Pancreas (tissue), 10 donors: ENCODE results near the gene ZNF638. TPM values are rescaled to one million over a fixed set of nuclear protein-coding genes. Genes with fewer than 3 reads are reported as not detected.

Experiments used
- ATAC-seq, 4 donors: fragments of 200-7000 bp; cut with Tn5 transposase; one replicate each; pipeline versions ENCODE4 v1.8.0 to v1.9.1; 2020; ENCODE audit warnings: mild to moderate bottlenecking in 4 of 4, moderate library complexity in 4 of 4
- DNase-seq, 6 donors: peaks; one replicate each; pipeline ENCODE4 v3.0.0-alpha.2; 2020
- FAIRE-seq: peaks from 2 replicates; lab custom pipeline; 2012; peaks lifted over from hg19 to GRCh38; lab: Jason Lieb, UNC
- H3K27ac ChIP-seq, 4 donors: fragments of 200-600 bp; sonication (generic); 1 replicate in 3 of 4; 2 replicates in 1 of 4; pipeline versions ENCODE4 v1.5.0 to v1.8.0; 2020
- H3K27me3 ChIP-seq, 4 donors: fragments of 200-600 bp; one replicate each; pipeline ENCODE4 v1.8.0; 2021
- H3K36me3 ChIP-seq, 3 donors: fragments of 200-600 bp; sonication (generic) in 1 of 3; one replicate each; pipeline versions ENCODE4 v1.5.0 to v1.8.0; 2020 to 2021
- H3K4me1 ChIP-seq, 3 donors: fragments of 200-600 bp; one replicate each; pipeline ENCODE4 v1.8.0; 2021
- H3K4me3 ChIP-seq, 4 donors: fragments of 200-600 bp; sonication (generic) in 2 of 4; one replicate each; pipeline versions ENCODE4 v1.5.0 to v1.8.0; 2020 to 2021
- H3K9me3 ChIP-seq, 4 donors: fragments of 200-600 bp; one replicate each; pipeline ENCODE4 v1.8.0; 2021
- WGBS, 2 donors: extraction: QIAGEN DNeasy Blood & Tissue Kit; methylation state at CpG; one replicate each; pipeline ENCODE4 v1.1.7; 2013; 5-methylcytosine and 5-hydroxymethylcytosine counted together
- intact Hi-C, 3 donors: fragments of 100-400 bp; cut with DNase I; formaldehyde crosslinking; loops; one replicate each; pipeline versions ENCODE4 v1.11.1 to v1.14.2; 2022
- polyA plus RNA-seq, 2 donors: library from polyadenylated mRNA; stranded (reverse); fragments of 200-250 nt; gene quantifications; one replicate each; pipeline ENCODE4 v1.2.3, GENCODE V29; 2013
- total RNA-seq, 6 donors: library from RNA; stranded (reverse); fragmentation: NEBNext Ultra II Directional in 4 of 6; extraction: Animal tissue kit (Norgen Biotek cat#: 25700) in 4 of 6; gene quantifications; one replicate each; pipeline versions ENCODE4 v1.2.1 to v1.2.4, GENCODE V29; 2021 to 2023
- TF ChIP-seq, protein P1 (sequence below), 4 donors: fragments of 200-600 bp; sonication (generic) in 3 of 4; IDR thresholded peaks; one replicate each; pipeline versions ENCODE4 v1.5.0 to v1.8.0; 2021; ENCODE audit warnings: antibody characterized with exemption in 4 of 4
- donor health status: healthy with polysubstance abuse.
- donor health status: DM: no; HTN: no; CAD: no; lungs with moderate emphysema.
- donor health status: DM: no; HTN: no; CAD: no.
- donor health status: control.
- donor health status: control.
- donor health status: Bipolar disorder and iron deficiency.
- donor health status: DM: yes; HTN: yes; CAD: no.
- donor health status: DM: no; HTN: no; CAD: no.
- donor health status: DM: no; HTN: no; CAD: no.
- donor health status: DM: yes; HTN: yes; CAD: no.

Gene ZNF638
- total and polyA plus RNA-seq, 8 donors: 35.4 to 117 (median 52.7) TPM

DNA sequence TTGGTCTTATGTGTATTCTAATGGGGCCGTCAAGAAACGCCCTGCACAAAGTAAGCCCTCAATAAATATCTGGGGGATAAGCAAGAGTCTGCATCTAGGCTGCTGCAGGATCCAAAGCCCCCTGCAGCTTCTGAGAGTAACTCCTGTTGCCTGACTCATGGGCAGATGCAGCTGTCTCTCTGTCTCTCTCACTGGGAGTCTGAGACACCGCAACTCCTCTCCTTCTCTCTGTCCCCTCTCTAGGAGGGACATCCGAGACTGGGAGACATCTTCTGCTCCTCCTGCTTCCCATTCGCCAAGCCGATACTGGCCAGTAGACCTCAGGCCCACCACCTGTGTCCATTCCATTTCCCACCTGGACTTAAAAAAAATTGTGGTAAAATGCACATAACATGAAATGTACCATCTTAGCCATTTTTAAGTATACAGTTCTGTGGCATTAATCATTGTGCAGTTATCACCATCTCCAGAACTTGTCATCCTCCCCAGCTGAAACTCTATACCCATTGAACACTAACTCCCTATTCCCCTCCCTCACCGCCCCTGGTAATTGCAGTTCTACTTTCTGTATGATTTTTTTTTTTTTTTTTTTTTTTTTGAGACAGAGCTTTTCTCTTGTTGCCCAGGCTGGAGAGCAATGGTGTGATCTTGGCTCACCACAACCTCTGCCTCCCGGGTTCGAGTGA, 141.9 kb downstream of the ZNF638 start:
- WGBS, 2 donors: 82 to 90% methylated on average over 9 of the region's 9 CpGs
- intact Hi-C loops: no loop called here
- Histone ChIP-seq H3K36me3 (no peaks in the 10 kb centered on the region), H3K9me3 (no peaks in the 10 kb centered on the region), H3K4me1 (no peaks in the 10 kb centered on the region), H3K27me3 (no peaks in the 10 kb centered on the region), H3K27ac (no peak overlapping the region), H3K4me3 (no peak overlapping the region)
- DNase-seq (no peak), ATAC-seq (no peak), FAIRE-seq (no peak)
- TF ChIP-seq, protein P1, sequence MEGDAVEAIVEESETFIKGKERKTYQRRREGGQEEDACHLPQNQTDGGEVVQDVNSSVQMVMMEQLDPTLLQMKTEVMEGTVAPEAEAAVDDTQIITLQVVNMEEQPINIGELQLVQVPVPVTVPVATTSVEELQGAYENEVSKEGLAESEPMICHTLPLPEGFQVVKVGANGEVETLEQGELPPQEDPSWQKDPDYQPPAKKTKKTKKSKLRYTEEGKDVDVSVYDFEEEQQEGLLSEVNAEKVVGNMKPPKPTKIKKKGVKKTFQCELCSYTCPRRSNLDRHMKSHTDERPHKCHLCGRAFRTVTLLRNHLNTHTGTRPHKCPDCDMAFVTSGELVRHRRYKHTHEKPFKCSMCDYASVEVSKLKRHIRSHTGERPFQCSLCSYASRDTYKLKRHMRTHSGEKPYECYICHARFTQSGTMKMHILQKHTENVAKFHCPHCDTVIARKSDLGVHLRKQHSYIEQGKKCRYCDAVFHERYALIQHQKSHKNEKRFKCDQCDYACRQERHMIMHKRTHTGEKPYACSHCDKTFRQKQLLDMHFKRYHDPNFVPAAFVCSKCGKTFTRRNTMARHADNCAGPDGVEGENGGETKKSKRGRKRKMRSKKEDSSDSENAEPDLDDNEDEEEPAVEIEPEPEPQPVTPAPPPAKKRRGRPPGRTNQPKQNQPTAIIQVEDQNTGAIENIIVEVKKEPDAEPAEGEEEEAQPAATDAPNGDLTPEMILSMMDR (IDR thresholded peaks at IDR 0.05): no peak

DNA sequence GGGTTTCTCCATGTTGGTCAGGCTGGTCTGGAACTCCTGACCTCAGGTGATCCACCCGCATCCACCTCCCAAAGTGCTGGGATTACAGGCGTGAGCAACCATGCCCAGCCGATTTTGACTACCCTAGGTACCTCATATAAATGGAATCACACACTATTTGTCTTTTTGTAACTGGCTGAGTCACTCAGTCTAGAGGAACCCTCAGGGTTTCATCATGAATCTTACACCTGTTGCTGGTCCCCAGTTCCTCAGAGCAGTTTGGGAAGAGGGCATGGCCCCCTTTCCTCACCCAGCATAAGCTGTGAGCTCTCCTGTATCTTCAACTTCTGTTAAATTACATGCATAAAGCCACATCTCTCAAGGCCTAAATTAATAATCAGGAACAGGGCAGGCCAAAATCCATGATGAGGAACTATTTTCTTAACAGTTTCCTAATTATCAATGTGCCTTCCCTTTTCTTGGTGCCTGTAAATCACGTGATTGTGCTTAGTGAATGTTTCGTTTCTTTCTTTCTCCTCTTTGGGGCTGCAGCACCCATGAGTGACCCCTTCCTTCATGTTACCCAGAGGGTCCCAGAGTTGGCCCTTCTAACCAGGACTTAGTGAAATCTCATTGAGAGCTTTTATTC, 142.6 kb downstream of the ZNF638 start:
- TF ChIP-seq, protein P1 (IDR thresholded peaks at IDR 0.05): no peak
- Histone ChIP-seq H3K4me3 (no peak overlapping the region), H3K9me3 (no peaks in the 10 kb centered on the region), H3K27me3 (no peaks in the 10 kb centered on the region), H3K27ac (peak overlapping the region in 1 of 4 donors; percentile 37), H3K4me1 (no peaks in the 10 kb centered on the region), H3K36me3 (no peaks in the 10 kb centered on the region)
- ATAC-seq (no peak), FAIRE-seq (no peak), DNase-seq (no peak)
- 75 to 82% methylated on average over 5 of the region's 5 CpGs for WGBS, 2 donors
- intact Hi-C loops: no loop called here

DNA sequence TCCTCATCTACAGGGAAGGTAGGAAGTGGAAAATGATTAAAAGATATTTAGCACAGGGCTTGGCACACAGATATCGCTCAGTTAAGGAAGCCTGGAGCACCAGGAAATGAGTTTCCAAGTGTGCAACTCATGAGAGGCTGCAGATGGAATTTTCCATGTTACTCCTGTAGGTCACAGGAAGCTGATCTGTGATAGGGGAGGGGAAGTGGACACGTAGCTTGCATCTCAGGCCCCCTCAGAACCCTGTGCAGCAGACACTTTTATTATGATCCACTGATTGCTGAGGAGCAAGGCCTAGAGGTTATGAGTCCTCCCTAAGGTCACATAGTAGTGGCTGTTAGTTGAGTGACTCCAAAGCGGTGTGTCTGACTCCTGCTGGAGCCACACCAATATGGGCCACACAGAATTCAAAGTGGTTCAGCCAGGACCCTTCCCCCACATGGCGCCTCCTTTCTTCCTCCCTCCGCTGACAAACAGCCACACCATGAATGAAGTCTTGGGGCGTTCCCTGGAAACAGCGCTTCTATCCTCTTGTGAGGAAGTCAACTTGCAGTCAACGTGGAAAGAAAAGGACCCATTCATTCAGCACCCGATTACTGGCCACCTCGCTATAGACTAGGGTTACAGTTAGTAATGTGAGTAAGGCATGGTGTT, 143.3 kb downstream of the ZNF638 start:
- ATAC-seq (no peak), DNase-seq (no peak), FAIRE-seq (no peak)
- Histone ChIP-seq H3K27ac (peak overlapping the region in 1 of 4 donors; percentile 37), H3K4me3 (no peak overlapping the region), H3K27me3 (no peaks in the 10 kb centered on the region), H3K9me3 (no peaks in the 10 kb centered on the region), H3K4me1 (no peaks in the 10 kb centered on the region), H3K36me3 (no peaks in the 10 kb centered on the region)
- TF ChIP-seq, protein P1 (IDR thresholded peaks at IDR 0.05): no peak
- intact Hi-C loops: no loop called here
- 81 to 87% methylated on average over 10 of the region's 10 CpGs for WGBS, 2 donors

DNA sequence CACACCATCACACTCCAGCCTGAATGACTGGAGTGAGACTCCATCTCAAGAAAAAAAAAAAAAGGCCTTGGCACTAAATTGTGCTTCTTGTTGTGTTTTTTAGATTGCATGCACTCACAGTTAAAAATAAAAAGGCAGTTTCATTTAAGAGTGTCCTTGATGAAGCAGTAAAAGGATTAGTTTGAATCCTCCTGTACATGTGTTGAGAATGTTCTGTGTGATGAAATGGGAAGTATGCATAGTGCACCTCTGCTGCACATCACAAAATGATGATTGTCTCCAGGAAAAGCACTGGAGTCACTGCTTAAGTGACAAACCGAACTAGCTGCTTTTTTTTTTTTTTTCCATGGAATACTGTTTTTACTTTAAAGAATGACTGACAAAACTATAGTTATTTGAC, 144.9 kb downstream of the ZNF638 start:
- Histone ChIP-seq H3K4me1 (no peaks in the 10 kb centered on the region), H3K36me3 (no peaks in the 10 kb centered on the region), H3K27me3 (no peaks in the 10 kb centered on the region), H3K4me3 (no peak overlapping the region), H3K27ac (no peak overlapping the region), H3K9me3 (no peaks in the 10 kb centered on the region)
- TF ChIP-seq, protein P1 (IDR thresholded peaks at IDR 0.05): no peak
- WGBS, 2 donors: 33 to 57% methylated on average over 1 of the region's 1 CpG
- intact Hi-C loops: no loop called here
- ATAC-seq (no peak), DNase-seq (no peak), FAIRE-seq (no peak)
